CD4-positive, alpha-beta T cell treated with Interleukin-6 at 100 ng/mL for 8 hours (primary cell): ENCODE data around the gene PDGFC.
"Not testable (repeated sequence)": the region's sequence is repeated elsewhere in the genome, so short reads cannot be mapped to it uniquely, and the experiment has no call there.

Experiments
- DNase-seq: peaks from one replicate; pipeline ENCODE4 v3.0.0-alpha.2; 2020; ENCODE audit warnings: mixed read lengths, low spot score

The PDGFC gene

GRCh38 chr4:156901871-156902270 is 69.7 kb downstream of the PDGFC start:
- no peak for DNase-seq

- DNase-seq = no peak
Measured at GRCh38 chr4:156898373-156899117, 73.1 kb downstream of the PDGFC start.

GRCh38 chr4:156896527-156896926 is 75.1 kb downstream of the PDGFC start:
- no peak for DNase-seq

- DNase-seq = no peak
Measured at GRCh38 chr4:156894234-156894633, 77.4 kb downstream of the PDGFC start.

GRCh38 chr4:156892805-156893204 is 78.8 kb downstream of the PDGFC start:
- DNase-seq = no peak

- DNase-seq = no peak
Measured at GRCh38 chr4:156889616-156890594, 81.7 kb downstream of the PDGFC start.

- DNase-seq = no peak
Measured at GRCh38 chr4:156888762-156889161, 82.8 kb downstream of the PDGFC start.

GRCh38 chr4:156886481-156886880 is 85.1 kb downstream of the PDGFC start:
- no peak for DNase-seq

GRCh38 chr4:156885374-156885773 is 86.2 kb downstream of the PDGFC start:
- DNase-seq = no peak

GRCh38 chr4:156884183-156884582 is 87.4 kb downstream of the PDGFC start:
- no peak for DNase-seq

GRCh38 chr4:156875704-156876103 is 95.9 kb downstream of the PDGFC start:
- DNase-seq = no peak

GRCh38 chr4:156875055-156875454 is 96.5 kb downstream of the PDGFC start:
- DNase-seq = no peak

GRCh38 chr4:156873799-156874198 is 97.8 kb downstream of the PDGFC start:
- no peak for DNase-seq

GRCh38 chr4:156870861-156871260 is 100.7 kb downstream of the PDGFC start:
- no peak for DNase-seq

- DNase-seq = no peak
Measured at GRCh38 chr4:156870131-156870530, 101.5 kb downstream of the PDGFC start.

- DNase-seq = not testable (repeated sequence)
Measured at GRCh38 chr4:156866088-156866487, 105.5 kb downstream of the PDGFC start.

GRCh38 chr4:156865451-156865850 is 106.1 kb downstream of the PDGFC start:
- DNase-seq = no peak

GRCh38 chr4:156858071-156858470 is 113.5 kb downstream of the PDGFC start:
- DNase-seq = no peak

GRCh38 chr4:156838761-156839160 is 132.8 kb downstream of the PDGFC start:
- DNase-seq = no peak

GRCh38 chr4:156837625-156838345 is 133.8 kb downstream of the PDGFC start:
- no peak for DNase-seq

- no peak for DNase-seq
Measured at GRCh38 chr4:156832886-156833285, 138.7 kb downstream of the PDGFC start.

- no peak for DNase-seq
Measured at GRCh38 chr4:156830351-156830750, 141.2 kb downstream of the PDGFC start.
